K562 (cell line): ENCODE results near the gene MPDZ.

ENCODE experiments used
- ATF1 ChIP-seq, 2 experiments: fragments of 450-650 bp in 1 of 2; IDR thresholded peaks; 2 replicates each; pipeline ENCODE4 v1.6.1; 2016; ENCODE audit warnings: missing compliant biosample characterization in 1 of 2, missing genetic modification characterization in 1 of 2
- ATF3 ChIP-seq, 2 experiments: fragments of 450-650 bp in 1 of 2; sonication (generic) in 1 of 2; formaldehyde crosslinking in 1 of 2; IDR thresholded peaks in 1 of 2; conservative IDR thresholded peaks in 1 of 2; 2 replicates each; pipeline versions ENCODE4 v1.6.1 to v1.8.1; 2016 to 2023; ENCODE audit warnings: mild to moderate bottlenecking in 2 of 2, moderate library complexity in 2 of 2, inconsistent platforms in 1 of 2, missing genetic modification reagents in 1 of 2
- CEBPB ChIP-seq: fragments of 450-650 bp; IDR thresholded peaks from 2 replicates; pipeline ENCODE4 v1.6.1; 2016; ENCODE audit warnings: missing genetic modification characterization, missing compliant biosample characterization
- CTCF ChIP-seq, 3 experiments: IDR thresholded peaks in 2 of 3; conservative IDR thresholded peaks in 1 of 3; 2 replicates each; pipeline ENCODE4 v1.5.1; 2011 to 2012; ENCODE audit warnings: low read length in 3 of 3, mild to moderate bottlenecking in 3 of 3, control low read depth in 2 of 3, improper control_type of control experiment in 1 of 3, inconsistent platforms in 1 of 3, low read depth in 1 of 3, mixed read lengths in 1 of 3, moderate library complexity in 1 of 3; ENCODE audit not compliant: insufficient read depth in 2 of 3
- MLLT1 ChIP-seq, 2 experiments: fragments of 450-650 bp; IDR thresholded peaks; 2 replicates each; pipeline ENCODE4 v1.6.1; 2016
- NR3C1 ChIP-seq: sonication (generic); formaldehyde crosslinking; IDR thresholded peaks from 2 replicates; pipeline ENCODE4 v1.8.1; 2022; ENCODE audit warnings: missing genetic modification reagents
- REST ChIP-seq, 2 experiments: fragments of 450-650 bp; formaldehyde crosslinking in 1 of 2; IDR thresholded peaks; 2 replicates each; pipeline versions ENCODE4 v1.4.0 to v1.6.1; 2014 to 2020; ENCODE audit warnings: mild to moderate bottlenecking in 2 of 2, borderline replicate concordance in 1 of 2, low read depth in 1 of 2
- XRCC4 ChIP-seq: IDR thresholded peaks from one replicate; pipeline ENCODE4 v1.6.1; 2011; ENCODE audit not compliant: insufficient read depth, insufficient read length; ENCODE audit errors: extremely low read depth
- ZFP30 ChIP-seq: fragments of 250-450 bp; sonication (Bioruptor Pico); IDR thresholded peaks from 2 replicates; pipeline ENCODE4 v1.8.0; 2022; ENCODE audit warnings: moderate library complexity, mild to moderate bottlenecking, inconsistent platforms, borderline replicate concordance
- ZNF274 ChIP-seq: IDR thresholded peaks from 2 replicates; pipeline ENCODE4 v1.6.1; 2011; ENCODE audit warnings: low read depth, mild to moderate bottlenecking, low read length, moderate library complexity, borderline replicate concordance
- ZSCAN29 ChIP-seq: fragments of 450-650 bp; IDR thresholded peaks from 2 replicates; pipeline ENCODE4 v1.6.1; 2017

GRCh38 chr9:13284011-13284410 lies 4.5 kb upstream of the MPDZ start:
- TF ChIP-seq CTCF (IDR thresholded peaks at IDR 0.05 in 2 of 3, conservative IDR thresholded peaks at IDR 0.05 in 1 of 3; ENCODE audit: insufficient read depth in 2 of 3, low read depth in 1 of 3, low read length in 3 of 3) (no peak), NR3C1 (CRISPR knock-in tag) (no peak), MLLT1 (IDR thresholded peaks at IDR 0.05) (no peak), ZNF274 (no peak), ZFP30 (CRISPR knock-in tag) (no peak), XRCC4 (no peak), CEBPB (tag) (no peak), ATF1 (CRISPR knock-in tag; IDR thresholded peaks at IDR 0.05) (no peak), ATF1 (tag; IDR thresholded peaks at IDR 0.05) (no peak), ATF3 (IDR thresholded peaks at IDR 0.05) (no peak), ATF3 (CRISPR knock-in tag; conservative IDR thresholded peaks at IDR 0.05) (no peak), ZSCAN29 (no peak), REST (IDR thresholded peaks at IDR 0.05; ENCODE audit: borderline replicate concordance) (no peak), REST (CRISPR knock-in tag; IDR thresholded peaks at IDR 0.05; ENCODE audit: low read depth) (no peak)
